K562 (cell line): ENCODE results near the gene HOXC5. TPM values are rescaled to one million over a fixed set of nuclear protein-coding genes. Genes with fewer than 3 reads are reported as not detected.

Experiments used
- ASH1L ChIP-seq: fragments of 450-650 bp; IDR thresholded peaks from 2 replicates; pipeline ENCODE4 v1.6.1; 2018; ENCODE audit warnings: borderline replicate concordance, mild to moderate bottlenecking, low read depth; ENCODE audit not compliant: partially characterized antibody
- CBX5 ChIP-seq: IDR thresholded peaks from 2 replicates; pipeline ENCODE4 v1.6.1; 2014; ENCODE audit warnings: low read depth, borderline replicate concordance
- CREBBP ChIP-seq: IDR thresholded peaks from one replicate; pipeline ENCODE4 v1.6.1; 2012; ENCODE audit warnings: low read depth, mild to moderate bottlenecking, control low read depth, inconsistent platforms, low read length
- CTBP1 ChIP-seq: fragments of 450-650 bp; IDR thresholded peaks from 2 replicates; pipeline ENCODE4 v1.6.1; 2016; ENCODE audit warnings: borderline replicate concordance
- GABPB2 ChIP-seq: fragments of 250-450 bp; sonication (Bioruptor Pico); conservative IDR thresholded peaks from 2 replicates; pipeline ENCODE4 v1.5.1; 2021; ENCODE audit warnings: mild to moderate bottlenecking
- HCFC1 ChIP-seq: IDR thresholded peaks from 2 replicates; pipeline ENCODE4 v1.6.1; 2012; ENCODE audit warnings: low read depth, low read length, improper control_type of control experiment
- MED1 ChIP-seq: sonication (generic); formaldehyde crosslinking; IDR thresholded peaks from 2 replicates; pipeline ENCODE4 v1.8.1; 2023; ENCODE audit warnings: missing genetic modification reagents, borderline replicate concordance
- NCOA6 ChIP-seq: fragments of 450-650 bp; IDR thresholded peaks from 2 replicates; pipeline ENCODE4 v1.6.1; 2017; ENCODE audit warnings: mild to moderate bottlenecking
- POLR2A ChIP-seq: fragments of 450-650 bp; conservative IDR thresholded peaks from 2 replicates; pipeline ENCODE4 v1.6.1; 2016
- SMAD4 ChIP-seq: fragments of 250-450 bp; sonication (Bioruptor Pico); conservative IDR thresholded peaks from 2 replicates; pipeline ENCODE4 v1.8.0; 2021; ENCODE audit warnings: inconsistent platforms, mild to moderate bottlenecking, moderate library complexity
- SP2 ChIP-seq: IDR thresholded peaks from 2 replicates; pipeline ENCODE4 v1.6.1; 2011; ENCODE audit warnings: mild to moderate bottlenecking, low read depth, low read length, moderate library complexity; ENCODE audit not compliant: poor library complexity, severe bottlenecking; ENCODE audit errors: extremely low read depth
- XRCC5 ChIP-seq: fragments of 200-400 bp; formaldehyde crosslinking; IDR thresholded peaks from 2 replicates; pipeline ENCODE4 v1.6.1; 2017; ENCODE audit warnings: low read depth, mild to moderate bottlenecking, low read length
- ZNF165 ChIP-seq: fragments of 250-450 bp; sonication (Bioruptor Pico); IDR thresholded peaks from 2 replicates; pipeline ENCODE4 v1.4.0; 2020; ENCODE audit warnings: borderline replicate concordance
- polyA plus RNA-seq, 8 experiments: library from polyadenylated mRNA; depleted of rRNA in 4 of 8; stranded (reverse) in 5 of 8; unstranded in 3 of 8; fragments of >200 nt; fragmentation: Nextera tagmentation in 2 of 8; fragmentation: Illumina TruSeq in 1 of 8; extraction: Ambion mirVana in 2 of 8; extraction: Trizol in 1 of 8; gene quantifications; 2 replicates each; pipeline versions ENCODE4 v1.2.1 to v1.2.3, GENCODE V29; 2011 to 2014; ENCODE audit warnings: inconsistent platforms in 1 of 8, missing spikeins in 1 of 8
- total RNA-seq, 7 experiments: library from RNA; depleted of rRNA in 6 of 7; stranded (reverse); fragments of >200 nt in 6 of 7; fragmentation: Illumina TruSeq in 2 of 7; extraction: Trizol in 2 of 7; gene quantifications; 2 replicates each; pipeline versions ENCODE4 v1.2.1 to v1.2.3, GENCODE V29; 2011 to 2021; ENCODE audit warnings: low replicate concordance in 1 of 7
- TF ChIP-seq, protein P1 (sequence below): fragments of 250-450 bp; sonication (Bioruptor Pico); IDR thresholded peaks from 2 replicates; pipeline ENCODE4 v1.9.0; 2021; ENCODE audit warnings: mild to moderate bottlenecking, inconsistent platforms
- TF ChIP-seq, protein P2 (sequence below): fragments of 250-450 bp; sonication (Bioruptor Pico); IDR thresholded peaks from 2 replicates; pipeline ENCODE4 v1.4.0; 2020
- TF ChIP-seq, protein P3 (sequence below): fragments of 450-650 bp; IDR thresholded peaks from 2 replicates; pipeline ENCODE4 v1.6.1; 2018; ENCODE audit warnings: mild to moderate bottlenecking, low read depth; ENCODE audit not compliant: partially characterized antibody
- TF ChIP-seq, protein P4 (sequence below): IDR thresholded peaks from 2 replicates; pipeline ENCODE4 v1.6.1; 2011; ENCODE audit warnings: borderline replicate concordance, low read depth, mild to moderate bottlenecking, moderate library complexity, low read length; ENCODE audit not compliant: insufficient read depth, poor library complexity, severe bottlenecking
- TF ChIP-seq, protein P5 (sequence below): fragments of 250-450 bp; sonication (Bioruptor Pico); IDR thresholded peaks from 2 replicates; pipeline ENCODE4 v1.8.0; 2022; ENCODE audit warnings: moderate library complexity, mild to moderate bottlenecking, inconsistent platforms

The HOXC5 gene
- total and polyA plus RNA-seq, 9 of the 15 experiments (the other 6 are each of a cell fraction or from before 2014, with no cell fraction given): 0.10 to 0.44 (median 0.18) TPM; not detected in 4

DNA sequence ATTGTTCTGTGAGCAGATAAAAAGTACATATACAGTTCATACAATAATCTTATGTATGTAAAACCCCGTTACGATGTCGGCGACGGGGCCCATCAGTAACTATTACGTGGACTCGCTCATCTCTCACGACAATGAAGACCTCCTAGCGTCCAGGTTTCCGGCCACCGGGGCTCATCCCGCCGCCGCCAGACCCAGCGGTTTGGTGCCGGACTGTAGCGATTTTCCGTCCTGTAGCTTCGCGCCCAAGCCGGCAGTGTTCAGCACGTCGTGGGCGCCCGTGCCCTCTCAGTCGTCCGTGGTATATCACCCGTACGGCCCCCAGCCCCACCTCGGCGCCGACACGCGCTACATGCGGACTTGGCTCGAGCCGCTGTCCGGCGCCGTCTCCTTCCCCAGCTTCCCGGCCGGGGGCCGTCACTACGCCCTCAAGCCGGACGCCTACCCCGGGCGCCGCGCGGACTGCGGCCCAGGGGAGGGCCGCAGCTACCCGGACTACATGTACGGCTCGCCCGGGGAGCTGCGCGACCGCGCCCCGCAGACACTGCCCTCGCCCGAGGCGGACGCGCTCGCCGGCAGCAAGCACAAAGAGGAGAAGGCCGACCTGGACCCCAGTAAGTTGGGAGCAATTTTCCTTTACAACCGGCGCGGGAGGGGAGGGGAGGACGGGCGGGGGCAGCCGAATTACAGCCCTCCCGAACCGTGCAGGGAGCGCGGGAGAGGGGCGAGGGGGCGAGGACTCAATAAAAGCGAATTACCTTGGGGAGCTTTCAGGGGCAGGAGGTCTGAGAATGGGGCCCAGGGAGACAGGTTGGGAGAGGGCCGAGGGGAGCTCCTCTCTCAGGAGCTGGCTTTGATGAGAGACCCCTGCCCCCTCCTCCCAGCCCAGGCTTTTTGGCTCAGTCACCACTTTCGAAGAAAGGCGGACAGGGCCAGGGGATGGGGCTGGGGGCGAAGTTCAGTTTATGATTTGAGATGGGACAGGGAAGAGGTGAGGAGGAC is 32.4 kb upstream of the HOXC5 start, which contains the start of gene HOXC9 (continued):
- TF ChIP-seq XRCC5: no peak
- no peak for TF ChIP-seq ZNF165 (CRISPR knock-in tag)
- TF ChIP-seq HCFC1: no peak
- TF ChIP-seq, protein P1, sequence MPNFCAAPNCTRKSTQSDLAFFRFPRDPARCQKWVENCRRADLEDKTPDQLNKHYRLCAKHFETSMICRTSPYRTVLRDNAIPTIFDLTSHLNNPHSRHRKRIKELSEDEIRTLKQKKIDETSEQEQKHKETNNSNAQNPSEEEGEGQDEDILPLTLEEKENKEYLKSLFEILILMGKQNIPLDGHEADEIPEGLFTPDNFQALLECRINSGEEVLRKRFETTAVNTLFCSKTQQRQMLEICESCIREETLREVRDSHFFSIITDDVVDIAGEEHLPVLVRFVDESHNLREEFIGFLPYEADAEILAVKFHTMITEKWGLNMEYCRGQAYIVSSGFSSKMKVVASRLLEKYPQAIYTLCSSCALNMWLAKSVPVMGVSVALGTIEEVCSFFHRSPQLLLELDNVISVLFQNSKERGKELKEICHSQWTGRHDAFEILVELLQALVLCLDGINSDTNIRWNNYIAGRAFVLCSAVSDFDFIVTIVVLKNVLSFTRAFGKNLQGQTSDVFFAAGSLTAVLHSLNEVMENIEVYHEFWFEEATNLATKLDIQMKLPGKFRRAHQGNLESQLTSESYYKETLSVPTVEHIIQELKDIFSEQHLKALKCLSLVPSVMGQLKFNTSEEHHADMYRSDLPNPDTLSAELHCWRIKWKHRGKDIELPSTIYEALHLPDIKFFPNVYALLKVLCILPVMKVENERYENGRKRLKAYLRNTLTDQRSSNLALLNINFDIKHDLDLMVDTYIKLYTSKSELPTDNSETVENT: 0 out of 2 replicates have a peak, but pooled peaks have one; percentile 29
- TF ChIP-seq, protein P2, sequence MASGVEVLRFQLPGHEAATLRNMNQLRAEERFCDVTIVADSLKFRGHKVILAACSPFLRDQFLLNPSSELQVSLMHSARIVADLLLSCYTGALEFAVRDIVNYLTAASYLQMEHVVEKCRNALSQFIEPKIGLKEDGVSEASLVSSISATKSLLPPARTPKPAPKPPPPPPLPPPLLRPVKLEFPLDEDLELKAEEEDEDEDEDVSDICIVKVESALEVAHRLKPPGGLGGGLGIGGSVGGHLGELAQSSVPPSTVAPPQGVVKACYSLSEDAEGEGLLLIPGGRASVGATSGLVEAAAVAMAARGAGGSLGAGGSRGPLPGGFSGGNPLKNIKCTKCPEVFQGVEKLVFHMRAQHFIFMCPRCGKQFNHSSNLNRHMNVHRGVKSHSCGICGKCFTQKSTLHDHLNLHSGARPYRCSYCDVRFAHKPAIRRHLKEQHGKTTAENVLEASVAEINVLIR (CRISPR knock-in tag): no peak
- TF ChIP-seq CTBP1: peak; percentile 57
- TF ChIP-seq, protein P3, sequence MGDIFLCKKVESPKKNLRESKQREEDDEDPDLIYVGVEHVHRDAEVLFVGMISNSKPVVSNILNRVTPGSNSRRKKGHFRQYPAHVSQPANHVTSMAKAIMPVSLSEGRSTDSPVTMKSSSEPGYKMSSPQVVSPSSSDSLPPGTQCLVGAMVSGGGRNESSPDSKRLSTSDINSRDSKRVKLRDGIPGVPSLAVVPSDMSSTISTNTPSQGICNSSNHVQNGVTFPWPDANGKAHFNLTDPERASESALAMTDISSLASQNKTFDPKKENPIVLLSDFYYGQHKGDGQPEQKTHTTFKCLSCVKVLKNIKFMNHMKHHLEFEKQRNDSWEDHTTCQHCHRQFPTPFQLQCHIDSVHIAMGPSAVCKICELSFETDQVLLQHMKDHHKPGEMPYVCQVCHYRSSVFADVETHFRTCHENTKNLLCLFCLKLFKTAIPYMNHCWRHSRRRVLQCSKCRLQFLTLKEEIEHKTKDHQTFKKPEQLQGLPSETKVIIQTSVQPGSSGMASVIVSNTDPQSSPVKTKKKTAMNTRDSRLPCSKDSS: no peak
- TF ChIP-seq SMAD4: peak; percentile 62
- no peak for TF ChIP-seq ASH1L
- TF ChIP-seq, protein P4, sequence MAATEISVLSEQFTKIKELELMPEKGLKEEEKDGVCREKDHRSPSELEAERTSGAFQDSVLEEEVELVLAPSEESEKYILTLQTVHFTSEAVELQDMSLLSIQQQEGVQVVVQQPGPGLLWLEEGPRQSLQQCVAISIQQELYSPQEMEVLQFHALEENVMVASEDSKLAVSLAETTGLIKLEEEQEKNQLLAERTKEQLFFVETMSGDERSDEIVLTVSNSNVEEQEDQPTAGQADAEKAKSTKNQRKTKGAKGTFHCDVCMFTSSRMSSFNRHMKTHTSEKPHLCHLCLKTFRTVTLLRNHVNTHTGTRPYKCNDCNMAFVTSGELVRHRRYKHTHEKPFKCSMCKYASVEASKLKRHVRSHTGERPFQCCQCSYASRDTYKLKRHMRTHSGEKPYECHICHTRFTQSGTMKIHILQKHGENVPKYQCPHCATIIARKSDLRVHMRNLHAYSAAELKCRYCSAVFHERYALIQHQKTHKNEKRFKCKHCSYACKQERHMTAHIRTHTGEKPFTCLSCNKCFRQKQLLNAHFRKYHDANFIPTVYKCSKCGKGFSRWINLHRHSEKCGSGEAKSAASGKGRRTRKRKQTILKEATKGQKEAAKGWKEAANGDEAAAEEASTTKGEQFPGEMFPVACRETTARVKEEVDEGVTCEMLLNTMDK: no peak
- TF ChIP-seq CREBBP: no peak
- no peak for TF ChIP-seq CBX5
- TF ChIP-seq SP2: no peak
- TF ChIP-seq POLR2A: peak; percentile 77
- no peak for TF ChIP-seq NCOA6
- no peak for TF ChIP-seq MED1
- TF ChIP-seq, protein P5, sequence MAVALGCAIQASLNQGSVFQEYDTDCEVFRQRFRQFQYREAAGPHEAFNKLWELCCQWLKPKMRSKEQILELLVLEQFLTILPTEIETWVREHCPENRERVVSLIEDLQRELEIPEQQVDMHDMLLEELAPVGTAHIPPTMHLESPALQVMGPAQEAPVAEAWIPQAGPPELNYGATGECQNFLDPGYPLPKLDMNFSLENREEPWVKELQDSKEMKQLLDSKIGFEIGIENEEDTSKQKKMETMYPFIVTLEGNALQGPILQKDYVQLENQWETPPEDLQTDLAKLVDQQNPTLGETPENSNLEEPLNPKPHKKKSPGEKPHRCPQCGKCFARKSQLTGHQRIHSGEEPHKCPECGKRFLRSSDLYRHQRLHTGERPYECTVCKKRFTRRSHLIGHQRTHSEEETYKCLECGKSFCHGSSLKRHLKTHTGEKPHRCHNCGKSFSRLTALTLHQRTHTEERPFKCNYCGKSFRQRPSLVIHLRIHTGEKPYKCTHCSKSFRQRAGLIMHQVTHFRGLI (CRISPR knock-in tag): no peak
- TF ChIP-seq GABPB2: no peak
